ENCODE results near the gene MAT2A.

The MAT2A gene

GRCh38 chr2:85503168-85503850, 35.7 kb upstream of the MAT2A start:
- no peak overlapping the region for H3K27ac ChIP-seq
- TF ChIP-seq CTCF (conservative IDR thresholded peaks at IDR 0.05) (no peak), ZFX (IDR thresholded peaks at IDR 0.05) (no peak)

- TF ChIP-seq CTCF (conservative IDR thresholded peaks at IDR 0.05): no peak
- no peak for TF ChIP-seq ZFX (IDR thresholded peaks at IDR 0.05)
- no peak overlapping the region for H3K27ac ChIP-seq
Observed at GRCh38 chr2:85503851-85504777, 34.9 kb upstream of the MAT2A start.

- H3K27ac ChIP-seq: no peak overlapping the region
Observed at GRCh38 chr2:85504778-85505261, 34.1 kb upstream of the MAT2A start.

GRCh38 chr2:85505551-85506238, 33.3 kb upstream of the MAT2A start:
- TF ChIP-seq ZFX (IDR thresholded peaks at IDR 0.05) (no peak), CTCF (conservative IDR thresholded peaks at IDR 0.05) (no peak)
- H3K27ac ChIP-seq: no peak overlapping the region

More at GRCh38 chr2:85504778-85505261, 34.1 kb upstream of the MAT2A start:
- TF ChIP-seq ZFX (IDR thresholded peaks at IDR 0.05): no peak
- no peak for TF ChIP-seq CTCF (conservative IDR thresholded peaks at IDR 0.05)

GRCh38 chr2:85506768-85507181, 32.2 kb upstream of the MAT2A start:
- H3K27ac ChIP-seq: no peak overlapping the region
- TF ChIP-seq ZFX (IDR thresholded peaks at IDR 0.05) (no peak), CTCF (conservative IDR thresholded peaks at IDR 0.05) (no peak)

- TF ChIP-seq ZFX (IDR thresholded peaks at IDR 0.05): no peak
- TF ChIP-seq CTCF (conservative IDR thresholded peaks at IDR 0.05): no peak
- peak overlapping the region; percentile 92 for H3K27ac ChIP-seq
Observed at GRCh38 chr2:85511008-85511811, 27.8 kb upstream of the MAT2A start.

All from C4-2B (cell line).